HL-60/S4 treated with retinoic acid at 250 ng/mL for 4 days and 3 days (cell line): ENCODE data around the gene NPY4R2.
"Not testable (repeated sequence)": the region's sequence is repeated elsewhere in the genome, so short reads cannot be mapped to it uniquely, and the experiment has no call there.

Experiments used
- in situ Hi-C: fragments of 300-500 bp; cut with MboI; formaldehyde crosslinking; loops from 2 replicates; pipeline ENCODE4 v1.7.0; 2022; ENCODE audit warnings: low sequenced_read_pairs

The NPY4R2 gene, protein sequence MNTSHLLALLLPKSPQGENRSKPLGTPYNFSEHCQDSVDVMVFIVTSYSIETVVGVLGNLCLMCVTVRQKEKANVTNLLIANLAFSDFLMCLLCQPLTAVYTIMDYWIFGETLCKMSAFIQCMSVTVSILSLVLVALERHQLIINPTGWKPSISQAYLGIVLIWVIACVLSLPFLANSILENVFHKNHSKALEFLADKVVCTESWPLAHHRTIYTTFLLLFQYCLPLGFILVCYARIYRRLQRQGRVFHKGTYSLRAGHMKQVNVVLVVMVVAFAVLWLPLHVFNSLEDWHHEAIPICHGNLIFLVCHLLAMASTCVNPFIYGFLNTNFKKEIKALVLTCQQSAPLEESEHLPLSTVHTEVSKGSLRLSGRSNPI

DNA sequence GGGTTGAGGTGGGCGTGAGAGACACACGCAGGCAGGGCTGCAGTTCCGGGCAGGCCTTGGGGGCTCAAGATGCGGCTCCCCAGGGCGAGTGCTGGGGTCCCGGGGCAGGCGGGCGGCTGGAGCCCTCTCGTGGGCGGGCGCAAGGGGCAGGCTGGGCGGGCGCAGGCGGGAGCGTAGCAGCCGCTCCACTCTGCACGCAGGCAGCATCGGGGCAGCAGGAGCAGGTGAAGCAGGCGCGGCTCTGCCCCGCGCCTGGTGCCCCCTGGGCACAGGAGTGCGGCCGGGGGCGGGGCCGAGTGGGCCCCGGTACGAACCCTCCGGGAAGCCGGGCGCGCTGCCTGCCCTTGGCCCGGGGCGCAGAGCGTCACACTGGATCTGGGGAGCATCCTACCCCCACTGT, at the start of gene NPY4R2:
TSS of gene NPY4R2 (plus strand) at position 188 of the 400 bp plus-strand sequence. CDS start 3,326 bp downstream, outside the sequence.
- in situ Hi-C loops = not testable (repeated sequence)

DNA sequence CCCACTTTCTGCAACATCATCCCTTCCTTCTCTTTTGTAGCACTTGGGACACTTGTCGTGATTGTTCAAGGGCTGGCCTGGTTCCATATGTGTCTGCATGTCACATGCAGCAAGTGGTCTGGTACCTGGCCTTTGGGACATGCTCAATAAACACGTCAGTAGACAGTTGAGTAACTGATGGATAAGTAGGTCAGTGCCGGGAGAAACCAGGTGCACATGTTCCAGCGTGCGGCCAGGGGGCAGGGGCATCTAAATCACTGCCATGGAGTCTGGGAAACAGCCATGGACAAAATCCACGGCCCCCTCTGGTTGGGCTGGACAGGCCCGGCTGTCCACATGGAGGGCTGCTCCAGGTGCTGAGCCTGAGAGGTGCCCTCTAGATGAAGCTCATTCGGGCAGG, 47.6 kb upstream of the NPY4R2 start:
- in situ Hi-C loops = not testable (repeated sequence)

DNA sequence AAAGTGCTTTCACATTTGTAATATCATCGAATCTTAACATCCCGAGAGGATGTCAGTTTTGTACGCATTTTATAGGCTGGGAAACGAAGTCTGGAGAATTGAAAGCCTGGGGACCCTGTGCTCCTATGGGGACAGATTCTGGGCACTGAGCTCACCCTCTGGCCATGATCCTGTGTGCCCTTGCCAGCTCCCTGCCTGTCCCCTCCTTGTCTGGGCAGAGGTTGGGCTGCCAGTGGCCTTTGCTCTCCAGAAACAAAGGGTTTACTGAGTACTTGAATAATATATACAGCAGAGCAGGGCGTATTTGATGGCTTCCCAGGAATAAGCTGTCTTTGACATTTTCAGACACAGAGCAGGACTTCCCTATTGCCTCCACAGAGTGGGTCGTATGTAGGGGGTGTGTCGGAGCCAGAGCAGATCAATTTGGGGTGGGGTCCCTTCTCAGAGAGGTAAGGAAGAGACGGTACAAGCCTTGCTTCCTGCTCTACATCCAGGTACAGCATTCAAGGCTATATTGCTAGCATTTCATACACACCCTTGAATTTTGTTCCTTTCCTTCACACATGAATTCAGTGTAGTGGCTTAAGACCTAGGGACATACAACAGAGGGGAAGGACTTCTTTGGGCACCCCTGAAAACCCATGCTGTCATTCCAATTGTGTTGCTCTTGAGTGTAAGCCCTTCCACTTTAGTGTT, 46.8 kb upstream of the NPY4R2 start:
- in situ Hi-C loops = not testable (repeated sequence)

DNA sequence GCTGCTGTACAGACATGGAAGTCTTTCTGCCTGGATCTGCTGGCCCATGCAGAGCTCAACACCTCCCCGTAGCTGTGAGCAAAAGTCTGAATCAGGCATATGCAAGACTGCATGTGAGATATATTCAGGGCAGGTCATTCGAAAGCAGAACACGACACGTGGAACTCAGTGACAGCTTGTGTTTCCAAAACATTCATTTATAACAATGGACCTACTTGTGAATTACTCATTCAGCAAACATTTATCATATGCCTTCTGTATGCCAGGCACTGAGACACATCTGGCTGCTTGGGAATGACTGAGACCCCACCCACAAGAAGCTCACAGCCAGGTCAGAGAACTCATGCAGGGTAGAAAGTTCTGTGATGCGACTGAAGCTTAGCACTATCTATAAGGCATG, 46.2 kb upstream of the NPY4R2 start:
- in situ Hi-C loops = not testable (repeated sequence)

DNA sequence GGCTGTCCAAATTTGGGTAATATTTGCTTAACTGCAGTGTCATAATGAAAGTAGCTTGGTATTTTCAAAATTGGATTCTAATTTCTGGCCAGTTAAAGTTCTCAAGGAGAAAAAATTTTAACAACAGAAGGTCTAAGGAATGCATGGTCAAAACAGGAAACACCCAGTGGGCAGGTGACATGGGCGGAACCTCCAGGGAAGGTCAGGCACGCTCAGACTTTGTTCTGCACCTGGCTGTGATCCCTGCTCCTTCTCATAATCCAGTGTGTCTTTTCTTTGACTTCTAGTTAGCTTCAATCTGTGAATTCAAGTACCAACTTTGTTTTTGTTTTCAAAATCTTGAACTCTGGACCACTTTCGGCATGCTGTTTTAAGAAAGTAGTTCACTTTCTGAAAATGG, 34.2 kb upstream of the NPY4R2 start:
- in situ Hi-C loops = not testable (repeated sequence)

DNA sequence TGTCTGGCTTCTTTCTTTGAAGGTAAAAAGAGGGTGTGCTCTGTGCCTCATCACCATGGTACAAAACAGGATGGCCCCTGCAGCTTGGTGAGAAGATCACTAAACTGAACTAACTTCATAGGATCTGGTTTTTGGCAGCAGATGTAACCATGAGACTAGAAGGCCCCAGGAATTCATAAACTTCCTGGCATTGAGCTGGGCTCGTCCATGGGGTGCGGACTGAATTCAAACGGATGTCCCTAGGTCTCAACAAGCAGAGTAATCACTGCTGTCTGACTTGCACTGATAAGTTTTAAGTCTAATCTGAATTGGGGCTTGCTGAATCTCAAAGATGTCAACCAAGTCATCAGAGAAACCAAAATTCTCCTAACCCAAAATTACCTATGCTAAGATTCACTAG, 33.5 kb upstream of the NPY4R2 start:
- in situ Hi-C loops = not testable (repeated sequence)

DNA sequence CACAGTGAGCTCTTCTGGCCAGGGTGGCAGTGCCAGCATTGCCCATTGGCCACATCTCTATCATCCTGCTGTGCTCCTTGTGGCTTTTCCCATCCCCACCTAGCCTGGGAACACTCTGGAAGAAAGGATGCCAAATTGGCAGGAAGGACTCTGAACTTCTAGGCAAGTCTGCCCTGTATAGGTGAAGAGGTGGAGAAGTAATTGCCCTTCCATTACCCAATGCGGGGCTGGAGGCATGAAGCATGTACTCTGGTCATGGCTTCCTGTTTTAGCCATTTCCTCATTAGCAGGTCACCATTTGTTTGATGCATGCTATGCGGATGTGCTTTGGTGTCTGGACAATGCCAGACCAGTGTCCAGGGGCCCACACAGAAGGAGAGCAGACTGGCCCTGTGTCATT, 32.1 kb upstream of the NPY4R2 start:
- in situ Hi-C loops = not testable (repeated sequence)

DNA sequence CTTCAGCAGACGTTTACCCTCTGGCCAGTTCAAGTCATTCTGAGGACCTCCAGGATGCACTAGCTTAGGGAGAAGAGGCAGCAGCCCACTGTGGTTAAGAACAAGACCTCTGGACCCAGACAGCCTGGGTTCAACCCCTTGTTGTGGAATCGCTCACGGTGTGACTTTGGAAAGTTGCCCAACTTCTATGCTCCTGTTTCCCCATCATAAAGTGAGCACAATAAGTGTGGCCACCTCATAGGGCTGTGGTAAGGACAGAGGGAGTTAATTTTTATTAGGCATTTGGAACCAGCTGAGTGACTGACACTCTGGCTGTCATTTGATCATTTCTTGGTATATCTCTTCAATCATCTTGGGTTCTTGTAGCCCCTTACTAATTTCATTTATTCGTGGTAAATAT, 31.6 kb upstream of the NPY4R2 start:
- in situ Hi-C loops = not testable (repeated sequence)

DNA sequence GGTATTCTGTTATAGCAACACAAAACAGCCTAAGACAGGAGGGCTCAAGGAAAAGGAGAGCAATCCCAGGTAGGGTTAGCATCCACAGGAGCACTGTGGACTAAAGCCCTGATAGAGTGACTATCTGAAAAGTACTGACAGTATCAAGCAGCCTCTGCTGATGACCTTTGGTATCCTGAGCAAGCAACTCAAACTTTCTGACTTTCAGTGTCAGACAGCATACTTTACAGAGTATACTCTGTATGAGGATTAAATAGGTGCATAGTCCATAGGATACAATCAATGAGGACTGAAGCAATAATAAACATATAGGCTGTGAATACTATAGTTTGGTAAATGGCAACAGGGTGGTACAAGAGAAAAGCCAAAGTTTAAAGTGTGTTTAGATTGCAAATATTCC, 27.7 kb upstream of the NPY4R2 start:
- in situ Hi-C loops = not testable (repeated sequence)

DNA sequence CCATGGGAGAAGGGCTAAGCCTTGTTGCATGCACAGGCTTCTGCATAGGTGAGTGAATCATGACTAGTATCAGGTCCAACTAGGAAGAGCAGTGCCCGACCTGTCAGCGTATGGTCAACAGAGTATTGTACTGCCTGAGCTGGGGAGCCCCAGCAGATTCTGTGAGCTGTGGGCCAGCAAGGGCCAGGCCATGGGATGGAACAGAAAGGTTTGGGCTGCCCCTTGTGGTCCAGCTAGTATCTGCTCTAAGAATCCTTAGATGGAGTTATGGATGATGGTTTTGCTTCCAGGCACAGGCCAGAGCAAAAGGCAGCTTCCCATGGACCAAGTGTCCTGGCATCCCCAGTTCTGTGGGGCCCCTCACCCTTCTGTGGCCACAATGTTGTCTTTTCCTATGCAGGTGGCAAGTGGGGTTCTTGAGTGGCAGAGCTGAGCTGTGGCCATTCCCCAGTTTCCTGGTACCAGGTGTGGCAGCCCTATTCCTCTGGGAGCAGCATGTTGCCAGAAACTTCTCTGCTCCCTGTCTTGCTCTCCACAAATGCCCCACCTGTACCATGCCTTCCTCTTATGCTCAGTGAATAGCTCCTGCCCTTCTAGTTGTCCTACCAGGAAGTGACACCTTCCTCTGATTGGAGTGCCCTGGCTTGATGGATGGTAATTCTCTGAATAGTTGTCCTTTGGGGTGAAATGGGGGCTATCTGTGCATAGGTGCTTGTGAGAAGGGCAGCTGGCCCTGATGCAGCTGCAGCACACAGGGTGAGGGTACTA, 25.8 kb upstream of the NPY4R2 start:
- in situ Hi-C loops = not testable (repeated sequence)

DNA sequence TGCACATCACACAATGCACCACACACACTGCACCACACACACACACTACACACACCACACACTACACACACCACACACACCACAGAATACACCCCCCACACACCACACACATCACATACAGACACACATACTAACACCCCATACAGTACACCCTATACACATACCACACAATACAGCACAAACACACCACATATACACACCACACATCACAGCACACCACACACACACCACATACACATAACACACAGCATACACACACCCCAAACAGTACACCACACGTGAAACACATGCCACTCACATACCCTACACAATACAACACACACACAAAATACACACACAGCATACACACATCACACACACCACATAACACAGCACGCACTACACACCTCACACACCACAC, 23.9 kb upstream of the NPY4R2 start:
- in situ Hi-C loops = not testable (repeated sequence)

DNA sequence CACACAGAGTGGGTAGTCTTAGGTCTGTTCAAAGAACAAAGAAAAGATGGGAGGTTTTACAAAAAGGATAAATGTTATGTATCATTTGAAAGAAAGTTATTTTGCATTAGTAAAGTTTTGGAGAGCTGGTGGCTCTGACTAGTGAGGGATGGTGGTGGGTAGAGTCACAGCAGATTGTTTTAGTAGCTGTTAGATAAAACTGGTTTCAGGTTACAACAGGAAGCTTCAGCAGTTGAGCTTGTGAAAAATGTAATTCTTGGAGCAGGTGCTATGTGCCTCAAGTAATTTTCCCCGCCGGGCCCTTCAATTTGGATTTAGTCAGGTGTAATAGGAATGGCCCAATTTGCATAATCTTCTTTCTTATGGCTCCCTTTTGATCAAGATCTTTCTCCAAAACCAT, 20.6 kb upstream of the NPY4R2 start:
- in situ Hi-C loops = not testable (repeated sequence)

DNA sequence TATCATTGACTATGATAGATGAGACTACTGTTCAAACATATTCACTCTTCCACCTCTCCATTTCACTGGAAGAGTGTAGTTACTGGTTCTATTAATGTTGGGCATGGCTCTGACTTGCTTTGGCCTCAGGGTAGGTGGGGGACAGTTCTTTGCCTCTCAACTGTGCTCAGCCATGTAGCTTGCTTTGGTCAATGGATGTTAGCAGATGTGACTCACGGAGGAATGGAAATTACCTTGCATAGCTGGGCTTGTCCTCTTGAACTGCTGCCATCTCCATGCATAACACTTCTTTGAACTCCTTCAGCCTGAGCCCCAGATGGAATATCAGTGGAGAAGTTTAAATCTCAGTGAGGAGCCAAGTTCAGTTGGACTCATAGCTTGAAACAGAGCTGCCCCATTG, 9.1 kb upstream of the NPY4R2 start:
- in situ Hi-C loops = not testable (repeated sequence)

DNA sequence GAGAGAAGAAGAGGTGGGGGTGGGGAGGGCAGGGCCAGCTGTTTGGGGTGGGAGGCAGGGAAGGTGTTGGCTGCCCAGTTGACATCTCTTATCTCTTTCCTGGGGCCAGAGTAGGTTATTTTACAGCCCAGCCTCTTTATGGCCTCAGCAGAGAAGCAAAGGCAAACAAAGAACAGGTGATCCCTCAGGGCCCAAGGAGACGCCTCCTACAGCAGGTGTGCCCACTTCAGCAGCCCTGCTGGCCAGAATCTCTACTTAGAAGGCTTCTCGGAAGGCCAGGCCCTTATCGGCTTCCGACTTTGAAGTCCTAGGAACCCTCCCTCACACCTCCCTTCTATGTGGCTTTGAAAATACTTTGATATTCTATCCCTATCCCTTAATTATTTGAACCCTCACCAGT, 8.0 kb upstream of the NPY4R2 start:
- in situ Hi-C loops = not testable (repeated sequence)

DNA sequence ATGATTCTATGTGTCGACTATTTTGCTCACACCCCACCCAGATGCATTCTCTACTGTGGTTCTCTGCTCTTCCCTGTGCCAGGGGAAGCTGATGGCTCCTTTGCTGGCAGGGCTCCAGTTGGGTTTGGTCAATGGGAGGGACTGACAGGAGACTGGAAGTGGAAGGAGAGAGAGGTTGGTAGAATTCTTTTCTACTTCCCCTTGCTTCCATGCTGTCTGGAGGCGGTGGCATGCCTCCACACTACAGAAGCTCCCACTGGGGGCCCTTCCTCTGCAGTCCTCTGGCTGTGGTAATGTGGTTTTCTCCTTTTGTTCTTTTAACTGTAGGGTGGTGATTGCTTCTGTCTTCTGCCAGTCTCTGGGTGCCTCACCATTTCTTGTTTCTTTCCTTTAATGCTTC, 4.4 kb upstream of the NPY4R2 start:
- in situ Hi-C loops = not testable (repeated sequence)

DNA sequence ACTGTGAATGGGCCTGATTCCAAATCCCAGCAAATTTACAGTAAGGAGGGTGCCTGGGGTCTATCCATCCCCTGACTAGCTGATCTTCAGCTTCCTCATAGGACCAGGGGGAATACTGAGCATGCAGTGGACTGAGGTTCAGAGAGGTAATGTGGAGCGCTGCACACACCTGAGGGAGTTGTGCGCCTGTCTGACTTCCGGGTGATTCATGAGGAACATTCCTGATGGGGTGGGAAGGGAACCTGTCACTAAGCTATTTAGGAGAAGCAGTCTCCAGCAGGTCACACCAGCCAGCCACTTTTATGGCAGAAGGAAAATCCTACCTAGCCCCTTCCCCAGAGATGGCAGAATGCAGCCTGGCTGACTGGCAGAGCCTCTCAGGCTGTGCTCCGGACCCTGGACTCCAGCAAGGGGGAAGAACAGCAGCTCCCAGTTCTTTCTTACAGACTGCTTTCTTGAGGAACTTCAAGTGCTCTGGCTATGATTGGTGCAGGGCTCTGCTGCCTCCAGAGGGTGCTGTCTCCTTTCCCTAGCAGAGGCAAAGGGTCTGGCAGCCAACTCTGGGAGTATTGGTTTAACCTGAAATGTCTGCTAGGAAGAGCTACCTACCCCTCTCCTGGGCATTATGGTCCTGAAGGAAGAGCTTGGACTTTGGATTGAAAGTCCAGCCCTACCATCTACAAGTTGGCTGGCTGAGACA, 2.5 kb upstream of the NPY4R2 start:
- in situ Hi-C loops = not testable (repeated sequence)

DNA sequence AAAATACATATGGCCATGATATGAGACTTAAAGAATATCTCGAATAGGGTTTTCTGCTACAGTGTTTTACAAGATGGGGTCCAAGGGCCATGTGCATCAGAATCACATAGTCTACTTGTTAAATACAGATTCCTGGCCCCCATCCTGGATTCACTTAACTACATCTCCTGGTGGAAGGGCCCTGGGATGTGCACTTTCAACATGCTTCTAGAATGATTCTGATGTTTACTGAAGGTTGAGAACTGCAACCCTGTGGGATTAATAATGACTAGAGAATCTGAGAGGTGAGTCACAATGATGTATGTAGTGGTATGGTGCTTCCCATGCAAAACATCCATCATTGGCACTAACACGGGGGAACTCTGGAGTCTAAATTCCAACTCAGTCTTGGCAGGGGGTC, 2.1 kb downstream of the NPY4R2 start:
- in situ Hi-C loops = not testable (repeated sequence)

DNA sequence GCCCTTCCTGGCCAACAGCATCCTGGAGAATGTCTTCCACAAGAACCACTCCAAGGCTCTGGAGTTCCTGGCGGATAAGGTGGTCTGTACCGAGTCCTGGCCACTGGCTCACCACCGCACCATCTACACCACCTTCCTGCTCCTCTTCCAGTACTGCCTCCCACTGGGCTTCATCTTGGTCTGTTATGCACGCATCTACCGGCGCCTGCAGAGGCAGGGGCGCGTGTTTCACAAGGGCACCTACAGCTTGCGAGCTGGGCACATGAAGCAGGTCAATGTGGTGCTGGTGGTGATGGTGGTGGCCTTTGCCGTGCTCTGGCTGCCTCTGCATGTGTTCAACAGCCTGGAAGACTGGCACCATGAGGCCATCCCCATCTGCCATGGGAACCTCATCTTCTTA, 4.0 kb downstream of the NPY4R2 start:
- in situ Hi-C loops = not testable (repeated sequence)

DNA sequence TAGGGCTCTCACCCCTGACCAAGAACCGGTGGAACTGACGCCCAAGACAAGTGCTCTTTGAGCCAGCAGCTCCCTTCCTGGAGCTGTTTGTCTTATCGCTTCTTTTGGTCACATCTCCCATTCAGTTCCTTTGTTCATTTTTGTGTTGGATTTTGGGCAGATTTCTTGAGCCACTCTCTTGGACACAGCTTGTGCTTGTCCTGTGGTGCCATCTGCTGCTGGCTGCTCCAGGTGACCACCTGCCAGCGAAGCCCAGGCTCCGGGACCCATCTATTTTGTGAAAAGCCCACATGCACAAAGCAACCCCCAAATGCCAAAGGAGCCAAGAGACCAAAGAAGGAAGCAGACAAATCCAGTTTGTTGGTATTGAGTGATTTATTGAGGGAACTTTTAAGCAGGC, 6.2 kb downstream of the NPY4R2 start:
- in situ Hi-C loops = not testable (repeated sequence)

DNA sequence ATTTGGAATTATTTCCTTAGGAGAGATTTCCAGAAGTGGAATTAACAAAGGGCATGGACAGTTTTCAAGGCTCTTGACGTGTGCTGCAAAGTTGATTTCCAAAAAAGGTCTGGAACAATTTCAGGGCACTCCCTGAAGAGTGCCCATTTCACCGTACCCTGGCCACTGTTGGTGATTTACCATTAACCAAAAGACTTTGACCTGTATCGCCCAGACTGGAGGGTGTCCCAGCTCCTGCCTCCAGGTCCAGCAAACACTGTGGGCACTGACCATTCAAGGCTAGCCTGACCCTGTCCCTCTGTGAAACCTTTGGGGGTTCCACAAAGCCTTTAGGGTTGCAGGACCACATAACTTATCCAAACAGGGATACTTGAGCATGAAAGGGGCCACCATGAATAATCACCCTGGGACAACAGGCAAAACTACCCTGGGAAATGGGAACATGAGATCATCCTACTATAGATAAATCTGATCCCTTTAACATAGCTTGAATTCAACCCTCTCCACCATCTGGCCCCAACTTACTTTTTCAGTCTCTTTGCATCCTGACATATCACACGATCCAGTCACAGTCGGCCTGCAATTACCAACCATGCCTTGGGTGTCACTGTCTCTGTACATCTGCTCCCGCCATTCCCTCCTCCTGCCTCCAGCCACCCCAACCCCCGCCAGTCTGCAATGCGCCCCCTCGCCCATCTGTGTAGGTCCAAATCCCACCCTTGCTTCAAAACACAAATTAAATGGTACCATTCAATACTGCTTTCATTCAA, 8.9 kb downstream of the NPY4R2 start:
- in situ Hi-C loops = not testable (repeated sequence)
